ENCODE measurements around the gene TMEM179B. TPM values are rescaled to one million over a fixed set of nuclear protein-coding genes. Genes with fewer than 3 reads are reported as not detected.

The TMEM179B gene
- total and polyA plus RNA-seq, 9 of the 15 experiments (the other 6 are each of a cell fraction or from before 2014, with no cell fraction given): 27.7 to 105 (median 37.0) TPM

DNA sequence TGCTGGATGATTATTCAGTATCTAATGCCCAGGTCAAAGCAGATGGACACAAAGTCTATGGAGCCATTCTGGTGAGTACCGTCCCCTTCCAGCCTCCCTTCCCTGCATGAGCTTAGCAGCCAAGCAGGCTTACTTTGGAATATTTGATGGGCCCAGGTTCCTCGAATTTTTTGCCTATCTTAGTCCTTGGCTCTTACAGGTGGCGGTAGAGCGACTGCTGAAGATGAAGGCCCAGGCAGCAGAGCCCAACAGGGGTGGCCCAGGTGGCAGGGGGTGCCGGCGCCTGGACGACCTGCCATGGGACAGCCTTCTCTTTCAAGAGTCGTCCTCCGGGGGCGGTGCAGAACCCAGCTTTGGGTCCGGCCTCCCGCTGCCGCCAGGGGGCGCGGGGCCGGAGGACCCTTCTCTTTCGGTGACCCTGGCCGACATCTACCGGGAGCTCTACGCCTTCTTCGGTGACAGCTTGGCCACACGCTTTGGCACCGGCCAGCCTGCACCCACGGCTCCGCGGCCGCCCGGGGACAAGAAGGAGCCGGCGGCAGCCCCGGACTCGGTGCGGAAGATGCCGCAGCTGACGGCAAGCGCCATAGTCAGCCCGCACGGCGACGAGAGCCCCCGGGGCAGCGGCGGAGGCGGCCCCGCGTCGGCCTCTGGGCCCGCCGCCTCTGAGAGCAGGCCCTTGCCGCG is 741 bp upstream of the TMEM179B start (continued):
- 0 out of 2 replicates have a peak, but pooled peaks have one; percentile 13 for TF ChIP-seq SMARCA5 (IDR thresholded peaks at IDR 0.05)
- peak; percentile 1 for TF ChIP-seq ZNF146 (CRISPR knock-in tag; IDR thresholded peaks at IDR 0.05; ENCODE audit: unreplicated experiment)
- TF ChIP-seq, protein P1, sequence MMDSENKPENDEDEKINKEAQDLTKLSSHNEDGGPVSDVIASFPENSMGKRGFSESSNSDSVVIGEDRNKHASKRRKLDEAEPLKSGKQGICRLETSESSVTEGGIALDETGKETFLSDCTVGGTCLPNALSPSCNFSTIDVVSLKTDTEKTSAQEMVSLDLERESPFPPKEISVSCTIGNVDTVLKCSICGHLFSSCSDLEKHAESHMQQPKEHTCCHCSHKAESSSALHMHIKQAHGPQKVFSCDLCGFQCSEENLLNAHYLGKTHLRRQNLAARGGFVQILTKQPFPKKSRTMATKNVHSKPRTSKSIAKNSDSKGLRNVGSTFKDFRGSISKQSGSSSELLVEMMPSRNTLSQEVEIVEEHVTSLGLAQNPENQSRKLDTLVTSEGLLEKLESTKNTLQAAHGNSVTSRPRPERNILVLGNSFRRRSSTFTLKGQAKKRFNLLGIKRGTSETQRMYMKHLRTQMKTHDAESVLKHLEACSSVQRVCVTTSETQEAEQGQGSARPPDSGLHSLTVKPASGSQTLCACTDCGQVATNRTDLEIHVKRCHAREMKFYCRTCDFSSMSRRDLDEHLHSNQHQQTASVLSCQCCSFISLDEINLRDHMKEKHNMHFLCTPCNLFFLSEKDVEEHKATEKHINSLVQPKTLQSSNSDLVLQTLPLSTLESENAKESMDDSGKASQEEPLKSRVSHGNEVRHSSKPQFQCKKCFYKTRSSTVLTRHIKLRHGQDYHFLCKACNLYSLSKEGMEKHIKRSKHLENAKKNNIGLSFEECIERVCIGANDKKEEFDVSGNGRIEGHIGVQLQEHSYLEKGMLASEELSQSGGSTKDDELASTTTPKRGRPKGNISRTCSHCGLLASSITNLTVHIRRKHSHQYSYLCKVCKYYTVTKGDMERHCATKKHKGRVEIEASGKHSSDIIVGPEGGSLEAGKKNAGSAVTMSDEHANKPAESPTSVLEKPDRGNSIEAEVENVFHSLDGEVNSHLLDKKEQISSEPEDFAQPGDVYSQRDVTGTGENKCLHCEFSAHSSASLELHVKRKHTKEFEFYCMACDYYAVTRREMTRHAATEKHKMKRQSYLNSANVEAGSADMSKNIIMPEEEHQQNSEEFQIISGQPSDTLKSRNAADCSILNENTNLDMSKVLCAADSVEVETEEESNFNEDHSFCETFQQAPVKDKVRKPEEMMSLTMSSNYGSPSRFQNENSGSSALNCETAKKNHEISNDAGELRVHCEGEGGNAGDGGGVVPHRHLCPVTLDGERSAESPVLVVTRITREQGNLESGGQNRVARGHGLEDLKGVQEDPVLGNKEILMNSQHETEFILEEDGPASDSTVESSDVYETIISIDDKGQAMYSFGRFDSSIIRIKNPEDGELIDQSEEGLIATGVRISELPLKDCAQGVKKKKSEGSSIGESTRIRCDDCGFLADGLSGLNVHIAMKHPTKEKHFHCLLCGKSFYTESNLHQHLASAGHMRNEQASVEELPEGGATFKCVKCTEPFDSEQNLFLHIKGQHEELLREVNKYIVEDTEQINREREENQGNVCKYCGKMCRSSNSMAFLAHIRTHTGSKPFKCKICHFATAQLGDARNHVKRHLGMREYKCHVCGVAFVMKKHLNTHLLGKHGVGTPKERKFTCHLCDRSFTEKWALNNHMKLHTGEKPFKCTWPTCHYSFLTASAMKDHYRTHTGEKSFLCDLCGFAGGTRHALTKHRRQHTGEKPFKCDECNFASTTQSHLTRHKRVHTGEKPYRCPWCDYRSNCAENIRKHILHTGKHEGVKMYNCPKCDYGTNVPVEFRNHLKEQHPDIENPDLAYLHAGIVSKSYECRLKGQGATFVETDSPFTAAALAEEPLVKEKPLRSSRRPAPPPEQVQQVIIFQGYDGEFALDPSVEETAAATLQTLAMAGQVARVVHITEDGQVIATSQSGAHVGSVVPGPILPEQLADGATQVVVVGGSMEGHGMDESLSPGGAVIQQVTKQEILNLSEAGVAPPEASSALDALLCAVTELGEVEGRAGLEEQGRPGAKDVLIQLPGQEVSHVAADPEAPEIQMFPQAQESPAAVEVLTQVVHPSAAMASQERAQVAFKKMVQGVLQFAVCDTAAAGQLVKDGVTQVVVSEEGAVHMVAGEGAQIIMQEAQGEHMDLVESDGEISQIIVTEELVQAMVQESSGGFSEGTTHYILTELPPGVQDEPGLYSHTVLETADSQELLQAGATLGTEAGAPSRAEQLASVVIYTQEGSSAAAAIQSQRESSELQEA (IDR thresholded peaks at IDR 0.05; ENCODE audit: low read depth): no peak
- TF ChIP-seq HCFC1 (IDR thresholded peaks at IDR 0.05; ENCODE audit: low read depth, low read length): peak; percentile 61
- TF ChIP-seq RAD51 (IDR thresholded peaks at IDR 0.05; ENCODE audit: borderline replicate concordance, low read depth): peak; percentile 15; the same call in 1 of the 2 replicates
- no peak for TF ChIP-seq HOXB6 (CRISPR knock-in tag; IDR thresholded peaks at IDR 0.05; ENCODE audit: borderline replicate concordance)
- TF ChIP-seq DLX4 (CRISPR knock-in tag; IDR thresholded peaks at IDR 0.05): no peak
- TF ChIP-seq, protein P2, sequence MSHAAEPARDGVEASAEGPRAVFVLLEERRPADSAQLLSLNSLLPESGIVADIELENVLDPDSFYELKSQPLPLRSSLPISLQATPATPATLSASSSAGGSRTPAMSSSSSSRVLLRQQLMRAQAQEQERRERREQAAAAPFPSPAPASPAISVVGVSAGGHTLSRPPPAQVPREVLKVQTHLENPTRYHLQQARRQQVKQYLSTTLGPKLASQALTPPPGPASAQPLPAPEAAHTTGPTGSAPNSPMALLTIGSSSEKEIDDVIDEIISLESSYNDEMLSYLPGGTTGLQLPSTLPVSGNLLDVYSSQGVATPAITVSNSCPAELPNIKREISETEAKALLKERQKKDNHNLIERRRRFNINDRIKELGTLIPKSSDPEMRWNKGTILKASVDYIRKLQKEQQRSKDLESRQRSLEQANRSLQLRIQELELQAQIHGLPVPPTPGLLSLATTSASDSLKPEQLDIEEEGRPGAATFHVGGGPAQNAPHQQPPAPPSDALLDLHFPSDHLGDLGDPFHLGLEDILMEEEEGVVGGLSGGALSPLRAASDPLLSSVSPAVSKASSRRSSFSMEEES (CRISPR knock-in tag; IDR thresholded peaks at IDR 0.05): no peak
- no peak for TF ChIP-seq FOXK2 (conservative IDR thresholded peaks at IDR 0.05 in 1 of 2, IDR thresholded peaks at IDR 0.05 in 1 of 2; ENCODE audit: low read depth in 2 of 2)
- peak; percentile 82; the same call in 1 of the 2 replicates for TF ChIP-seq HDGF (IDR thresholded peaks at IDR 0.05)
- no peak for TF ChIP-seq POLR2B (IDR thresholded peaks at IDR 0.05; ENCODE audit: low read depth, partially characterized antibody)
- peak; percentile 91 for TF ChIP-seq SMC3 (conservative IDR thresholded peaks at IDR 0.05; ENCODE audit: insufficient read depth, low read depth, low read length)
- peak; percentile 72 for TF ChIP-seq EGR1 (conservative IDR thresholded peaks at IDR 0.05)
- TF ChIP-seq POLR3G (IDR thresholded peaks at IDR 0.05; ENCODE audit: extremely low read depth, insufficient read length, insufficient replicate concordance): no peak
- TF ChIP-seq ZFPM2 (CRISPR knock-in tag; IDR thresholded peaks at IDR 0.05): no peak
- peak; percentile 11; the same call in 1 of the 2 replicates for TF ChIP-seq MTA3 (IDR thresholded peaks at IDR 0.05; ENCODE audit: borderline replicate concordance)
- peak; percentile 80 for TF ChIP-seq FIP1L1 (IDR thresholded peaks at IDR 0.05; ENCODE audit: low read depth, low read length, poor library complexity, severe bottlenecking)
- peak; percentile 99 for TF ChIP-seq ZBTB7A (IDR thresholded peaks at IDR 0.05; ENCODE audit: borderline replicate concordance, control insufficient read depth, low read depth, low read length)
